Neural progenitor cell (in vitro differentiated cells): Measurements from ENCODE around the gene PRMT9. TPM values are rescaled to one million over a fixed set of nuclear protein-coding genes. Genes with fewer than 3 reads are reported as not detected.
A peak's percentile ranks its signal among the peaks of the same experiment; 100 is the strongest.

Source experiments
- DNase-seq: peaks from one replicate; pipeline ENCODE4 v3.0.0-alpha.2; 2016; ENCODE audit warnings: low spot score
- H2AFZ ChIP-seq: fragments of 200-600 bp; sonication (generic); replicated peaks from 2 replicates; pipeline ENCODE4 v1.6.1; 2016; ENCODE audit warnings: antibody characterized with exemption
- H3F3A ChIP-seq: fragments of 200-600 bp; sonication (generic); 2 replicates; pipeline ENCODE4 v1.6.1; 2016; ENCODE audit warnings: antibody characterized with exemption, low read depth
- H3K27ac ChIP-seq: fragments of 200-600 bp; sonication (generic); 2 replicates; pipeline ENCODE4 v1.5.1; 2016; ENCODE audit warnings: mild to moderate bottlenecking
- H3K27me3 ChIP-seq: fragments of 200-600 bp; sonication (generic); 2 replicates; pipeline ENCODE4 v1.6.1; 2016; ENCODE audit warnings: mild to moderate bottlenecking, moderate library complexity
- H3K36me3 ChIP-seq: fragments of 200-600 bp; sonication (generic); 2 replicates; pipeline ENCODE4 v1.5.1; 2016
- H3K4me1 ChIP-seq: fragments of 200-600 bp; sonication (generic); 2 replicates; pipeline ENCODE4 v1.6.1; 2016; ENCODE audit warnings: mixed run types
- H3K4me2 ChIP-seq: fragments of 200-600 bp; sonication (generic); 2 replicates; pipeline ENCODE4 v1.6.1; 2016
- H3K4me3 ChIP-seq: fragments of 200-600 bp; sonication (generic); 2 replicates; pipeline ENCODE4 v1.5.1; 2016
- H3K79me2 ChIP-seq: fragments of 200-600 bp; sonication (generic); 2 replicates; pipeline ENCODE4 v1.6.1; 2016; ENCODE audit warnings: low read depth
- H3K9ac ChIP-seq: fragments of 200-600 bp; sonication (generic); 2 replicates; pipeline ENCODE4 v1.6.1; 2016
- H3K9me3 ChIP-seq: fragments of 200-600 bp; sonication (generic); 2 replicates; pipeline ENCODE4 v1.5.1; 2016; ENCODE audit warnings: low read depth
- H4K20me1 ChIP-seq: fragments of 200-600 bp; sonication (generic); 2 replicates; pipeline ENCODE4 v1.6.1; 2016; ENCODE audit warnings: low read depth
- H3K27ac Mint-ChIP-seq: 3 replicates; pipeline ENCODE4 v1.8.0; 2021; ENCODE audit warnings: mixed read lengths
- H3K27me3 Mint-ChIP-seq: 2 replicates; pipeline ENCODE4 v1.8.0; 2022; ENCODE audit warnings: low read depth, mild to moderate bottlenecking, inconsistent platforms, moderate library complexity, mixed read lengths; ENCODE audit not compliant: insufficient read depth
- H3K36me3 Mint-ChIP-seq: 3 replicates; pipeline ENCODE4 v1.8.0; 2021; ENCODE audit warnings: mixed read lengths
- H3K4me1 Mint-ChIP-seq: 3 replicates; pipeline ENCODE4 v1.8.0; 2021; ENCODE audit warnings: mixed read lengths
- H3K4me3 Mint-ChIP-seq: 3 replicates; pipeline ENCODE4 v1.8.0; 2021; ENCODE audit warnings: mild to moderate bottlenecking, moderate library complexity, mixed read lengths
- H3K9me3 Mint-ChIP-seq: 3 replicates; pipeline ENCODE4 v1.8.0; 2020; ENCODE audit warnings: mixed read lengths
- CTCF ChIP-seq: fragments of 200-600 bp; sonication (generic); IDR thresholded peaks from 2 replicates; pipeline ENCODE4 v1.5.1; 2017; ENCODE audit warnings: antibody characterized with exemption, mild to moderate bottlenecking
- EZH2 ChIP-seq: fragments of 200-600 bp; sonication (generic); IDR thresholded peaks from 2 replicates; pipeline ENCODE4 v1.6.1; 2017; ENCODE audit warnings: antibody characterized with exemption, mild to moderate bottlenecking, moderate library complexity
- EZH2phosphoT487 ChIP-seq: fragments of 200-600 bp; sonication (generic); IDR thresholded peaks from 2 replicates; pipeline ENCODE4 v1.6.1; 2017; ENCODE audit warnings: antibody characterized with exemption
- total RNA-seq: library from RNA; depleted of rRNA; stranded (reverse); fragments of >200 nt; gene quantifications from 2 replicates; pipeline ENCODE4 v1.2.3, GENCODE V29; 2015; ENCODE audit warnings: low replicate concordance

Gene PRMT9
- total RNA-seq, 1 donor from 2014 or later: 24.8 TPM

GRCh38 chr4:147674496-147674895 lies 9.5 kb downstream of the PRMT9 start:
- no peak overlapping the region for H3K27ac Mint-ChIP-seq
- Histone ChIP-seq H3K4me2 (no peak overlapping the region), H2AFZ (no peak overlapping the region), H4K20me1 (peaks cover 3% of the 10 kb centered on the region), H3K79me2 (peaks cover 10% of the 10 kb centered on the region), H3F3A (no peaks in the 10 kb centered on the region), H3K27ac (no peak overlapping the region), H3K4me3 (no peak overlapping the region), H3K36me3 (peaks cover 12% of the 10 kb centered on the region), H3K9me3 (no peaks in the 10 kb centered on the region), H3K4me1 (no peaks in the 10 kb centered on the region), H3K27me3 (no peaks in the 10 kb centered on the region), H3K9ac (no peak overlapping the region)
- no peaks in the 10 kb centered on the region for H3K27me3 Mint-ChIP-seq
- H3K9me3 Mint-ChIP-seq: no peaks in the 10 kb centered on the region
- H3K4me3 Mint-ChIP-seq: no peak overlapping the region
- no peak for TF ChIP-seq EZH2phosphoT487
- no peak for TF ChIP-seq EZH2
- TF ChIP-seq CTCF: no peak
- DNase-seq: no peak
- H3K4me1 Mint-ChIP-seq: peaks cover 3% of the 10 kb centered on the region
- peaks cover 23% of the 10 kb centered on the region for H3K36me3 Mint-ChIP-seq

- H3F3A ChIP-seq: no peaks in the 10 kb centered on the region
- H3K4me2 ChIP-seq: no peak overlapping the region
- H3K9me3 ChIP-seq: no peaks in the 10 kb centered on the region
- peak; percentile 8 for DNase-seq
- Mint-ChIP-seq H3K4me1 (peaks cover 3% of the 10 kb centered on the region), H3K27me3 (no peaks in the 10 kb centered on the region), H3K27ac (no peak overlapping the region), H3K9me3 (no peaks in the 10 kb centered on the region), H3K4me3 (no peak overlapping the region), H3K36me3 (peaks cover 23% of the 10 kb centered on the region)
- no peak overlapping the region for H3K27ac ChIP-seq
- no peak overlapping the region for H3K9ac ChIP-seq
- H3K27me3 ChIP-seq: no peaks in the 10 kb centered on the region
- peaks cover 10% of the 10 kb centered on the region for H3K79me2 ChIP-seq
- TF ChIP-seq EZH2phosphoT487 (no peak), EZH2 (no peak), CTCF (no peak)
- H3K4me1 ChIP-seq: no peaks in the 10 kb centered on the region
- no peak overlapping the region for H3K4me3 ChIP-seq
- H2AFZ ChIP-seq: no peak overlapping the region
- H4K20me1 ChIP-seq: peaks cover 3% of the 10 kb centered on the region
- H3K36me3 ChIP-seq: peaks cover 12% of the 10 kb centered on the region
Measured at GRCh38 chr4:147674073-147674472, 9.9 kb downstream of the PRMT9 start.

- peaks cover 16% of the 10 kb centered on the region for H3K36me3 Mint-ChIP-seq
Measured at GRCh38 chr4:147658501-147658900, 25.5 kb downstream of the PRMT9 start.

More at GRCh38 chr4:147658501-147658900, 25.5 kb downstream of the PRMT9 start:
- Histone ChIP-seq H3K4me3 (no peak overlapping the region), H3K36me3 (peaks cover 6% of the 10 kb centered on the region), H3K9ac (no peak overlapping the region), H3K79me2 (no peaks in the 10 kb centered on the region), H3K27ac (no peak overlapping the region), H3K4me2 (no peak overlapping the region), H4K20me1 (no peaks in the 10 kb centered on the region), H2AFZ (no peak overlapping the region), H3K4me1 (no peaks in the 10 kb centered on the region), H3K27me3 (no peaks in the 10 kb centered on the region), H3K9me3 (no peaks in the 10 kb centered on the region), H3F3A (no peaks in the 10 kb centered on the region)
- no peak for TF ChIP-seq EZH2phosphoT487
- no peak for TF ChIP-seq CTCF
- TF ChIP-seq EZH2: no peak
- Mint-ChIP-seq H3K9me3 (no peaks in the 10 kb centered on the region), H3K27ac (no peak overlapping the region), H3K4me1 (no peaks in the 10 kb centered on the region), H3K4me3 (no peak overlapping the region), H3K27me3 (no peaks in the 10 kb centered on the region)
- DNase-seq: no peak
